SH-SY5Y (cell line): Measurements from ENCODE around the gene DENND6A.

ENCODE experiments used
- GATA2 ChIP-seq: IDR thresholded peaks from 2 replicates; pipeline ENCODE4 v1.6.1; 2011; ENCODE audit warnings: mild to moderate bottlenecking, low read depth, low read length
- GATA3 ChIP-seq: IDR thresholded peaks from 2 replicates; pipeline ENCODE4 v1.6.1; 2011; ENCODE audit warnings: low read depth, mild to moderate bottlenecking, low read length, moderate library complexity

Gene DENND6A

GRCh38 chr3:57692396-57693147 is at the start of gene DENND6A:
DENND6A (minus strand) TSS chr3:57693077; CDS start chr3:57693018, 59 bp downstream.
- no peak for TF ChIP-seq GATA3
- no peak; the same call in 1 of the 2 replicates for TF ChIP-seq GATA2

- TF ChIP-seq GATA3 (no peak), GATA2 (no peak)
These were observed 47.1 kb upstream of the DENND6A start for GRCh38 chr3:57740027-57740426.

- TF ChIP-seq GATA3 (no peak), GATA2 (no peak)
These were observed 45.5 kb upstream of the DENND6A start for GRCh38 chr3:57738391-57738790.

GRCh38 chr3:57737840-57738239 is 45.0 kb upstream of the DENND6A start:
- TF ChIP-seq GATA2: no peak

- TF ChIP-seq GATA3: no peak
- no peak for TF ChIP-seq GATA2
These were observed 42.5 kb upstream of the DENND6A start for GRCh38 chr3:57735405-57735804.

GRCh38 chr3:57733790-57734189 is 40.9 kb upstream of the DENND6A start:
- TF ChIP-seq GATA3 (no peak), GATA2 (no peak)

GRCh38 chr3:57731311-57731710 is 38.4 kb upstream of the DENND6A start:
- TF ChIP-seq GATA3 (no peak), GATA2 (no peak)

GRCh38 chr3:57730682-57731081 is 37.8 kb upstream of the DENND6A start:
- TF ChIP-seq GATA3 (no peak), GATA2 (no peak)

- TF ChIP-seq GATA3: no peak
- no peak for TF ChIP-seq GATA2
These were observed 36.6 kb upstream of the DENND6A start for GRCh38 chr3:57729334-57730045.

GRCh38 chr3:57727106-57727505 is 34.2 kb upstream of the DENND6A start:
- no peak for TF ChIP-seq GATA3
- no peak for TF ChIP-seq GATA2

- no peak for TF ChIP-seq GATA3
- TF ChIP-seq GATA2: no peak
These were observed 33.5 kb upstream of the DENND6A start for GRCh38 chr3:57726397-57726796.

- no peak for TF ChIP-seq GATA3
- no peak for TF ChIP-seq GATA2
These were observed 25.2 kb upstream of the DENND6A start for GRCh38 chr3:57718118-57718517.

GRCh38 chr3:57717205-57717868 is 24.5 kb upstream of the DENND6A start:
- TF ChIP-seq GATA3 (no peak), GATA2 (no peak)

- TF ChIP-seq GATA2: no peak
- no peak for TF ChIP-seq GATA3
These were observed 22.8 kb upstream of the DENND6A start for GRCh38 chr3:57715686-57716085.
